Pancreas (tissue), 10 donors: Measurements from ENCODE around the gene MNS1. TPM values are rescaled to one million over a fixed set of nuclear protein-coding genes. Genes with fewer than 3 reads are reported as not detected.

ENCODE experiments used
- ATAC-seq, 4 donors: fragments of 200-7000 bp; cut with Tn5 transposase; one replicate each; pipeline versions ENCODE4 v1.8.0 to v1.9.1; 2020; ENCODE audit warnings: mild to moderate bottlenecking in 4 of 4, moderate library complexity in 4 of 4
- DNase-seq, 6 donors: peaks; one replicate each; pipeline ENCODE4 v3.0.0-alpha.2; 2020
- FAIRE-seq: peaks from 2 replicates; lab custom pipeline; 2012; peaks lifted over from hg19 to GRCh38; lab: Jason Lieb, UNC
- H3K27ac ChIP-seq, 4 donors: fragments of 200-600 bp; sonication (generic); 1 replicate in 3 of 4; 2 replicates in 1 of 4; pipeline versions ENCODE4 v1.5.0 to v1.8.0; 2020
- H3K27me3 ChIP-seq, 4 donors: fragments of 200-600 bp; one replicate each; pipeline ENCODE4 v1.8.0; 2021
- H3K36me3 ChIP-seq, 3 donors: fragments of 200-600 bp; sonication (generic) in 1 of 3; one replicate each; pipeline versions ENCODE4 v1.5.0 to v1.8.0; 2020 to 2021
- H3K4me1 ChIP-seq, 3 donors: fragments of 200-600 bp; one replicate each; pipeline ENCODE4 v1.8.0; 2021
- H3K4me3 ChIP-seq, 4 donors: fragments of 200-600 bp; sonication (generic) in 2 of 4; one replicate each; pipeline versions ENCODE4 v1.5.0 to v1.8.0; 2020 to 2021
- H3K9me3 ChIP-seq, 4 donors: fragments of 200-600 bp; one replicate each; pipeline ENCODE4 v1.8.0; 2021
- CTCF ChIP-seq, 4 donors: fragments of 200-600 bp; sonication (generic) in 3 of 4; IDR thresholded peaks; one replicate each; pipeline versions ENCODE4 v1.5.0 to v1.8.0; 2021; ENCODE audit warnings: antibody characterized with exemption in 4 of 4
- WGBS, 2 donors: extraction: QIAGEN DNeasy Blood & Tissue Kit; methylation state at CpG; one replicate each; pipeline ENCODE4 v1.1.7; 2013; 5-methylcytosine and 5-hydroxymethylcytosine counted together
- intact Hi-C, 3 donors: fragments of 100-400 bp; cut with DNase I; formaldehyde crosslinking; loops; one replicate each; pipeline versions ENCODE4 v1.11.1 to v1.14.2; 2022
- polyA plus RNA-seq, 2 donors: library from polyadenylated mRNA; stranded (reverse); fragments of 200-250 nt; gene quantifications; one replicate each; pipeline ENCODE4 v1.2.3, GENCODE V29; 2013
- total RNA-seq, 6 donors: library from RNA; stranded (reverse); fragmentation: NEBNext Ultra II Directional in 4 of 6; extraction: Animal tissue kit (Norgen Biotek cat#: 25700) in 4 of 6; gene quantifications; one replicate each; pipeline versions ENCODE4 v1.2.1 to v1.2.4, GENCODE V29; 2021 to 2023
- donor health status: healthy with polysubstance abuse.
- donor health status: DM: no; HTN: no; CAD: no; lungs with moderate emphysema.
- donor health status: DM: no; HTN: no; CAD: no.
- donor health status: control.
- donor health status: control.
- donor health status: Bipolar disorder and iron deficiency.
- donor health status: DM: yes; HTN: yes; CAD: no.
- donor health status: DM: no; HTN: no; CAD: no.
- donor health status: DM: no; HTN: no; CAD: no.
- donor health status: DM: yes; HTN: yes; CAD: no.

Gene MNS1
- total and polyA plus RNA-seq, 8 donors, result 0.54 to 2.4 (median 1.4) TPM

GRCh38 chr15:56390739-56391267 is 74.1 kb downstream of the MNS1 start:
- DNase-seq, result no peak
- no peak for FAIRE-seq
- WGBS, 2 donors, result 90 to 95% methylated on average over 2 of the region's 2 CpGs
- Histone ChIP-seq H3K27ac (no peak overlapping the region), H3K27me3 (no peaks in the 10 kb centered on the region), H3K4me1 (no peaks in the 10 kb centered on the region), H3K4me3 (no peak overlapping the region), H3K9me3 (no peaks in the 10 kb centered on the region), H3K36me3 (no peaks in the 10 kb centered on the region)
- intact Hi-C loops, result no loop called here
- ATAC-seq, result no peak
- TF ChIP-seq CTCF (IDR thresholded peaks at IDR 0.05), result no peak

GRCh38 chr15:56385908-56386307 is 79.0 kb downstream of the MNS1 start:
- no peaks in the 10 kb centered on the region for H3K27me3 ChIP-seq
- TF ChIP-seq CTCF (IDR thresholded peaks at IDR 0.05), result no peak
- ATAC-seq (no peak), FAIRE-seq (no peak), DNase-seq (no peak)
- no peak overlapping the region for H3K4me3 ChIP-seq
- H3K9me3 ChIP-seq, result no peaks in the 10 kb centered on the region
- 81 to 88% methylated on average over 3 of the region's 3 CpGs for WGBS, 2 donors
- intact Hi-C loops, result no loop called here
- H3K36me3 ChIP-seq, result no peaks in the 10 kb centered on the region
- no peaks in the 10 kb centered on the region for H3K4me1 ChIP-seq
- H3K27ac ChIP-seq, result no peak overlapping the region

- no peak for TF ChIP-seq CTCF (IDR thresholded peaks at IDR 0.05)
- H3K27ac ChIP-seq, result no peak overlapping the region
- 93% methylated on average over 3 of the region's 3 CpGs for WGBS, 2 donors
- H3K4me1 ChIP-seq, result no peaks in the 10 kb centered on the region
- no peak for DNase-seq
- FAIRE-seq, result no peak
- intact Hi-C loops, result no loop called here
- no peaks in the 10 kb centered on the region for H3K9me3 ChIP-seq
- no peaks in the 10 kb centered on the region for H3K36me3 ChIP-seq
- no peak overlapping the region for H3K4me3 ChIP-seq
- no peaks in the 10 kb centered on the region for H3K27me3 ChIP-seq
- no peak for ATAC-seq
These were observed 81.9 kb downstream of the MNS1 start for GRCh38 chr15:56383010-56383409.

Other genes starting within 250 kb of the MNS1 start
- 10 to 100 TPM in 1 of 6 donors, 1 to 10 TPM in 5; 4.7 to 12.4 (median 6.4) TPM for gene RFX7, start 221.3 kb downstream of the MNS1 start, total RNA-seq
- 1 to 10 TPM; 1.3 to 2.1 TPM for gene RFX7, start 221.3 kb downstream of the MNS1 start, polyA plus RNA-seq
- 1 to 10 TPM; 3.8 to 9.3 (median 5.2) TPM for gene TEX9, start 99.7 kb downstream of the MNS1 start, total RNA-seq
- gene TEX9, start 99.7 kb downstream of the MNS1 start, polyA plus RNA-seq, result 1 to 10 TPM; 1.6 to 3.8 TPM